ENCODE data around the gene GNAI3.

Gene GNAI3

DNA sequence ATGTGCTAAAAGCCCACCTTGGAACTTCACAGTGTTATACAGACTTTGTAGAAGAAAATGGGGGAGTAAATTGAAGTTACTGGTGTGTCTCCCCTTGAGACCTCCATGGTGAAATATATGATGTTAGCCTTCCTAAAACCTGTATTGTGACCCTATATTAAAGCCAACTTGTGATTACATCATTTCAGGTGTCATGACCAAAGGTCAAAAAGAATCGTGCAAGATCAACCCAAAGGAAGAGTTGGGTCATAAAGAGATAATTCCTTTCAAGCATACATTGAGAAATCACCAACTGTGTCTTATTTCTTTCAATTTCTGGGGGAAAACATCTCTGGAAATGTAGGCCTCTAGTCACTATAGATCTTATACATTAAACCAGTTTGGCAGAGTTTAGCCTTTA is 36.4 kb downstream of the GNAI3 start:
- peaks cover 59% of the 10 kb centered on the region for H3K36me3 ChIP-seq (ENCODE audit: control insufficient read depth, low read length)
- H4K20me1 ChIP-seq (ENCODE audit: control insufficient read depth, insufficient read depth, low read depth, low read length): no peaks in the 10 kb centered on the region
- no peaks in the 10 kb centered on the region for H3K4me1 ChIP-seq (ENCODE audit: control insufficient read depth, low read length)
- TF ChIP-seq, protein P1, sequence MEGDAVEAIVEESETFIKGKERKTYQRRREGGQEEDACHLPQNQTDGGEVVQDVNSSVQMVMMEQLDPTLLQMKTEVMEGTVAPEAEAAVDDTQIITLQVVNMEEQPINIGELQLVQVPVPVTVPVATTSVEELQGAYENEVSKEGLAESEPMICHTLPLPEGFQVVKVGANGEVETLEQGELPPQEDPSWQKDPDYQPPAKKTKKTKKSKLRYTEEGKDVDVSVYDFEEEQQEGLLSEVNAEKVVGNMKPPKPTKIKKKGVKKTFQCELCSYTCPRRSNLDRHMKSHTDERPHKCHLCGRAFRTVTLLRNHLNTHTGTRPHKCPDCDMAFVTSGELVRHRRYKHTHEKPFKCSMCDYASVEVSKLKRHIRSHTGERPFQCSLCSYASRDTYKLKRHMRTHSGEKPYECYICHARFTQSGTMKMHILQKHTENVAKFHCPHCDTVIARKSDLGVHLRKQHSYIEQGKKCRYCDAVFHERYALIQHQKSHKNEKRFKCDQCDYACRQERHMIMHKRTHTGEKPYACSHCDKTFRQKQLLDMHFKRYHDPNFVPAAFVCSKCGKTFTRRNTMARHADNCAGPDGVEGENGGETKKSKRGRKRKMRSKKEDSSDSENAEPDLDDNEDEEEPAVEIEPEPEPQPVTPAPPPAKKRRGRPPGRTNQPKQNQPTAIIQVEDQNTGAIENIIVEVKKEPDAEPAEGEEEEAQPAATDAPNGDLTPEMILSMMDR (IDR thresholded peaks at IDR 0.05; ENCODE audit: low read depth, low read length, poor library complexity, severe bottlenecking): no peak
- no peak for TF ChIP-seq EZH2phosphoT487 (IDR thresholded peaks at IDR 0.05; ENCODE audit: borderline replicate concordance, low read length)
- H3K4me2 ChIP-seq (ENCODE audit: low read length): no peak overlapping the region
- no peaks in the 10 kb centered on the region for H3K9me3 ChIP-seq (ENCODE audit: control insufficient read depth, insufficient read depth, low read length)
- no peaks in the 10 kb centered on the region for H3F3A ChIP-seq (ENCODE audit: control insufficient read depth, insufficient read depth)
- H3K27ac ChIP-seq (ENCODE audit: low read depth, low read length): no peak overlapping the region
- H3K4me3 ChIP-seq (ENCODE audit: low read length): no peak overlapping the region
- H3K27me3 ChIP-seq (ENCODE audit: control insufficient read depth, low read length): no peaks in the 10 kb centered on the region
- no peaks in the 10 kb centered on the region for H3K9me2 ChIP-seq (replicated peaks; ENCODE audit: control insufficient read depth, low read length)
- H3K79me2 ChIP-seq (ENCODE audit: control insufficient read depth, low read length): no peaks in the 10 kb centered on the region

DNA sequence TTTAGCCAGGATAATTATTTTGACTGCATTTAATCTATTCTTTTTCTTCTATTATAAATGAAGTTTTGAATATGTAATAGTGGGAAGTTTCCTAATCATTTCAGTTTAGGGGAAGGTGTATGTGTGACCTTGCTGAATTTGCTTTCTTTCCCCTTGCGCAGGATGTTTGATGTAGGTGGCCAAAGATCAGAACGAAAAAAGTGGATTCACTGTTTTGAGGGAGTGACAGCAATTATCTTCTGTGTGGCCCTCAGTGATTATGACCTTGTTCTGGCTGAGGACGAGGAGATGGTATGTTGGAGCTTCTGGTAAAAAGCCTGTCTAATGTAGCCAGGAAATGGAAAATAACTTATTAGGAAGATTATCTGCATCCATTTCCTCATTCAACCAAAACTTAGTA is 37.6 kb downstream of the GNAI3 start:
- H3K9me3 ChIP-seq (ENCODE audit: control insufficient read depth, insufficient read depth, low read length): no peaks in the 10 kb centered on the region
- no peak overlapping the region for H3K27ac ChIP-seq (ENCODE audit: low read depth, low read length)
- H3K79me2 ChIP-seq (ENCODE audit: control insufficient read depth, low read length): no peaks in the 10 kb centered on the region
- no peaks in the 10 kb centered on the region for H3K27me3 ChIP-seq (ENCODE audit: control insufficient read depth, low read length)
- H3F3A ChIP-seq (ENCODE audit: control insufficient read depth, insufficient read depth): no peaks in the 10 kb centered on the region
- H4K20me1 ChIP-seq (ENCODE audit: control insufficient read depth, insufficient read depth, low read depth, low read length): no peaks in the 10 kb centered on the region
- TF ChIP-seq, protein P1 (IDR thresholded peaks at IDR 0.05; ENCODE audit: low read depth, low read length, poor library complexity, severe bottlenecking): no peak
- no peak for TF ChIP-seq EZH2phosphoT487 (IDR thresholded peaks at IDR 0.05; ENCODE audit: borderline replicate concordance, low read length)
- H3K4me2 ChIP-seq (ENCODE audit: low read length): no peak overlapping the region
- H3K36me3 ChIP-seq (ENCODE audit: control insufficient read depth, low read length): peaks cover 57% of the 10 kb centered on the region
- no peaks in the 10 kb centered on the region for H3K4me1 ChIP-seq (ENCODE audit: control insufficient read depth, low read length)
- no peak overlapping the region for H3K4me3 ChIP-seq (ENCODE audit: low read length)
- no peaks in the 10 kb centered on the region for H3K9me2 ChIP-seq (replicated peaks; ENCODE audit: control insufficient read depth, low read length)

DNA sequence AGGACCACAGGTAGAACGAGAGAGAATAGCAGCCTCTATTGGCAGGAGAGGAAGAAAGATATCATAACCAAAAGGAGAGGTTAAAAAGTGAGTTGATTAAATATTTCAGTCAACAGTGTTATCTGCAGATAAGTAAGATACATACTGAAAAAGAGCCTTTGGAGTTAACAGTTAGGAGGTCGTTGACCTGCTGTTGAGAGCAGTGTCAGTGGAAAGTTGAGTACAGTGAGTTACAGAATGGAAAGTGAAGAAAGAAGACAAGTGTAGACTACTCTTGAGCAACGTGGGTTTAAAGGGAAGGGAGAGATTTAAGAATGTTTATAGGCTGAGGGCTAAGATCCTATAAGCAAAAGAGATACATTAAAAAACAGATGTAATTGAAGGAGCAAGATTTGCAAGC is 40.8 kb downstream of the GNAI3 start:
- H3K9me3 ChIP-seq (ENCODE audit: control insufficient read depth, insufficient read depth, low read length): no peaks in the 10 kb centered on the region
- H3K36me3 ChIP-seq (ENCODE audit: control insufficient read depth, low read length): peaks cover 72% of the 10 kb centered on the region
- no peaks in the 10 kb centered on the region for H3K4me1 ChIP-seq (ENCODE audit: control insufficient read depth, low read length)
- no peaks in the 10 kb centered on the region for H3F3A ChIP-seq (ENCODE audit: control insufficient read depth, insufficient read depth)
- no peaks in the 10 kb centered on the region for H3K79me2 ChIP-seq (ENCODE audit: control insufficient read depth, low read length)
- H3K27me3 ChIP-seq (ENCODE audit: control insufficient read depth, low read length): no peaks in the 10 kb centered on the region
- H3K4me3 ChIP-seq (ENCODE audit: low read length): no peak overlapping the region
- H3K27ac ChIP-seq (ENCODE audit: low read depth, low read length): no peak overlapping the region
- H3K9me2 ChIP-seq (replicated peaks; ENCODE audit: control insufficient read depth, low read length): no peaks in the 10 kb centered on the region
- TF ChIP-seq, protein P1 (IDR thresholded peaks at IDR 0.05; ENCODE audit: low read depth, low read length, poor library complexity, severe bottlenecking): no peak
- no peak for TF ChIP-seq EZH2phosphoT487 (IDR thresholded peaks at IDR 0.05; ENCODE audit: borderline replicate concordance, low read length)
- no peak overlapping the region for H3K4me2 ChIP-seq (ENCODE audit: low read length)
- H4K20me1 ChIP-seq (ENCODE audit: control insufficient read depth, insufficient read depth, low read depth, low read length): no peaks in the 10 kb centered on the region

DNA sequence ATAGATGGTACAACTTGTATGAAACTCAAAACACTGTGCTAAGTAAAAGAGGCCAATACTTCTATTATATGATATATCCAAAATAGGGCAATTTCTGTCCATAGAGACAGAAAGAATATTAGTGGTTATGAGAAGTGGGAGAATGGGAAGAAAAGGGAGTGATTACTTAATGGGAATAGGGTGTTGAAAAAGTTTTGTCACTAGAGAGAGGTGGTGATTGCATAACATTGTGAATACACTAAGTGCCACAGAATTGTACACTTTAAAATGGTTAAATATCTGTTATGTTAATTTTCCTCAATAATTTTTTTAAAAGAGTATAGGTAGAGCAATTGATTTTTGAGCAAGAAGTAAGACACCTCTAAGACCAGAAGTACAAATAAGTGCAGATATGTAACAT is 41.3 kb downstream of the GNAI3 start:
- H4K20me1 ChIP-seq (ENCODE audit: control insufficient read depth, insufficient read depth, low read depth, low read length): no peaks in the 10 kb centered on the region
- TF ChIP-seq, protein P1 (IDR thresholded peaks at IDR 0.05; ENCODE audit: low read depth, low read length, poor library complexity, severe bottlenecking): no peak
- no peak for TF ChIP-seq EZH2phosphoT487 (IDR thresholded peaks at IDR 0.05; ENCODE audit: borderline replicate concordance, low read length)
- H3K27ac ChIP-seq (ENCODE audit: low read depth, low read length): no peak overlapping the region
- no peaks in the 10 kb centered on the region for H3K9me2 ChIP-seq (replicated peaks; ENCODE audit: control insufficient read depth, low read length)
- H3K4me3 ChIP-seq (ENCODE audit: low read length): no peak overlapping the region
- H3K36me3 ChIP-seq (ENCODE audit: control insufficient read depth, low read length): peaks cover 69% of the 10 kb centered on the region
- H3K79me2 ChIP-seq (ENCODE audit: control insufficient read depth, low read length): no peaks in the 10 kb centered on the region
- no peaks in the 10 kb centered on the region for H3F3A ChIP-seq (ENCODE audit: control insufficient read depth, insufficient read depth)
- no peaks in the 10 kb centered on the region for H3K27me3 ChIP-seq (ENCODE audit: control insufficient read depth, low read length)
- H3K4me2 ChIP-seq (ENCODE audit: low read length): no peak overlapping the region
- no peaks in the 10 kb centered on the region for H3K9me3 ChIP-seq (ENCODE audit: control insufficient read depth, insufficient read depth, low read length)
- H3K4me1 ChIP-seq (ENCODE audit: control insufficient read depth, low read length): no peaks in the 10 kb centered on the region
